IgD-negative memory B cell (primary cell): ENCODE data around the gene PARD3. TPM values are rescaled to one million over a fixed set of nuclear protein-coding genes. Genes with fewer than 3 reads are reported as not detected.

Experiments used
- H3K27ac Mint-ChIP-seq, 3 donors: one replicate each; pipeline ENCODE4 v1.8.0; 2020 to 2022; ENCODE audit warnings: mild to moderate bottlenecking in 3 of 3, mixed read lengths in 3 of 3, moderate library complexity in 1 of 3
- H3K27me3 Mint-ChIP-seq: one replicate; pipeline ENCODE4 v1.8.0; 2021; ENCODE audit warnings: mixed read lengths
- H3K36me3 Mint-ChIP-seq: one replicate; pipeline ENCODE4 v1.8.0; 2020; ENCODE audit warnings: mild to moderate bottlenecking, mixed read lengths
- H3K4me1 Mint-ChIP-seq, 3 donors: one replicate each; pipeline ENCODE4 v1.8.0; 2020 to 2022; ENCODE audit warnings: mixed read lengths in 3 of 3, mild to moderate bottlenecking in 1 of 3
- H3K4me3 Mint-ChIP-seq, 4 donors: one replicate each; pipeline ENCODE4 v1.8.0; 2020 to 2022; ENCODE audit warnings: mild to moderate bottlenecking in 4 of 4, mixed read lengths in 4 of 4, moderate library complexity in 3 of 4
- H3K9me3 Mint-ChIP-seq, 3 donors: one replicate each; pipeline ENCODE4 v1.8.0; 2020 to 2021; ENCODE audit warnings: mixed read lengths in 3 of 3, mild to moderate bottlenecking in 1 of 3
- polyA plus RNA-seq: library from polyadenylated mRNA; unstranded; fragments of 300-500 nt; fragmentation: Illumina TruSeq; gene quantifications from one replicate; pipeline ENCODE4 v1.2.3, GENCODE V29; 2021

PARD3 gene
- polyA plus RNA-seq, 1 donor from 2014 or later: not detected

GRCh38 chr10:34426041-34426440 is 389.1 kb downstream of the PARD3 start:
- Mint-ChIP-seq H3K27ac (no peak overlapping the region), H3K4me3 (no peak overlapping the region), H3K27me3 (no peaks in the 10 kb centered on the region), H3K9me3 (peaks cover 0 to 6% (median 3%) of the 10 kb centered on the region in 3 donors), H3K36me3 (no peaks in the 10 kb centered on the region), H3K4me1 (peaks cover 0 to 2% (median 0%) of the 10 kb centered on the region in 3 donors)

GRCh38 chr10:34423673-34424625 is 391.1 kb downstream of the PARD3 start:
- Mint-ChIP-seq H3K4me1 (peaks cover 0 to 2% (median 0%) of the 10 kb centered on the region in 3 donors), H3K27me3 (no peaks in the 10 kb centered on the region), H3K27ac (no peak overlapping the region), H3K36me3 (no peaks in the 10 kb centered on the region), H3K9me3 (peaks cover 0 to 4% (median 2%) of the 10 kb centered on the region in 3 donors), H3K4me3 (no peak overlapping the region)

- Mint-ChIP-seq H3K27me3 (no peaks in the 10 kb centered on the region), H3K4me1 (no peaks in the 10 kb centered on the region), H3K4me3 (no peak overlapping the region), H3K27ac (no peak overlapping the region), H3K9me3 (peaks cover 0 to 4% (median 2%) of the 10 kb centered on the region in 3 donors), H3K36me3 (no peaks in the 10 kb centered on the region)
These were observed 394.3 kb downstream of the PARD3 start for GRCh38 chr10:34420795-34421194.

- Mint-ChIP-seq H3K27me3 (no peaks in the 10 kb centered on the region), H3K27ac (no peak overlapping the region), H3K4me1 (no peaks in the 10 kb centered on the region), H3K36me3 (no peaks in the 10 kb centered on the region), H3K9me3 (peaks cover 0 to 4% (median 2%) of the 10 kb centered on the region in 3 donors), H3K4me3 (no peak overlapping the region)
These were observed 394.8 kb downstream of the PARD3 start for GRCh38 chr10:34420273-34420672.

GRCh38 chr10:34415039-34415438 is 400.1 kb downstream of the PARD3 start:
- Mint-ChIP-seq H3K4me1 (no peaks in the 10 kb centered on the region), H3K36me3 (no peaks in the 10 kb centered on the region), H3K27me3 (no peaks in the 10 kb centered on the region), H3K27ac (no peak overlapping the region), H3K9me3 (peaks cover 0 to 3% (median 0%) of the 10 kb centered on the region in 3 donors), H3K4me3 (no peak overlapping the region)

- Mint-ChIP-seq H3K27ac (no peak overlapping the region), H3K27me3 (no peaks in the 10 kb centered on the region), H3K9me3 (peaks cover 0 to 3% (median 0%) of the 10 kb centered on the region in 3 donors), H3K4me1 (no peaks in the 10 kb centered on the region), H3K36me3 (no peaks in the 10 kb centered on the region), H3K4me3 (no peak overlapping the region)
These were observed 401.1 kb downstream of the PARD3 start for GRCh38 chr10:34413756-34414587.

GRCh38 chr10:34413214-34413613 is 401.9 kb downstream of the PARD3 start:
- Mint-ChIP-seq H3K9me3 (peaks cover 0 to 3% (median 0%) of the 10 kb centered on the region in 3 donors), H3K27ac (no peak overlapping the region), H3K4me1 (no peaks in the 10 kb centered on the region), H3K4me3 (no peak overlapping the region), H3K27me3 (no peaks in the 10 kb centered on the region), H3K36me3 (no peaks in the 10 kb centered on the region)

GRCh38 chr10:34408956-34409355 is 406.1 kb downstream of the PARD3 start:
- no peaks in the 10 kb centered on the region for H3K27me3 Mint-ChIP-seq
- peaks cover 0 to 4% (median 2%) of the 10 kb centered on the region in 3 donors for H3K9me3 Mint-ChIP-seq
- no peaks in the 10 kb centered on the region for H3K36me3 Mint-ChIP-seq
- no peak overlapping the region for H3K4me3 Mint-ChIP-seq
- H3K4me1 Mint-ChIP-seq: no peaks in the 10 kb centered on the region
- H3K27ac Mint-ChIP-seq: no peak overlapping the region

- no peak overlapping the region for H3K4me3 Mint-ChIP-seq
- no peaks in the 10 kb centered on the region for H3K36me3 Mint-ChIP-seq
These were observed 406.7 kb downstream of the PARD3 start for GRCh38 chr10:34408381-34408780.

GRCh38 chr10:34407324-34407805 is 407.7 kb downstream of the PARD3 start:
- no peaks in the 10 kb centered on the region for H3K27me3 Mint-ChIP-seq
- H3K9me3 Mint-ChIP-seq: peaks cover 0 to 4% (median 2%) of the 10 kb centered on the region in 3 donors
- H3K27ac Mint-ChIP-seq: no peak overlapping the region
- no peaks in the 10 kb centered on the region for H3K36me3 Mint-ChIP-seq
- H3K4me1 Mint-ChIP-seq: no peaks in the 10 kb centered on the region
- H3K4me3 Mint-ChIP-seq: no peak overlapping the region

More at GRCh38 chr10:34408381-34408780, 406.7 kb downstream of the PARD3 start:
- Mint-ChIP-seq H3K4me1 (no peaks in the 10 kb centered on the region), H3K9me3 (peaks cover 0 to 4% (median 2%) of the 10 kb centered on the region in 3 donors), H3K27me3 (no peaks in the 10 kb centered on the region), H3K27ac (no peak overlapping the region)

GRCh38 chr10:34406463-34407323 is 408.4 kb downstream of the PARD3 start:
- Mint-ChIP-seq H3K27ac (no peak overlapping the region), H3K4me1 (no peaks in the 10 kb centered on the region), H3K9me3 (peaks cover 2 to 4% (median 3%) of the 10 kb centered on the region in 3 donors), H3K4me3 (no peak overlapping the region), H3K27me3 (no peaks in the 10 kb centered on the region), H3K36me3 (no peaks in the 10 kb centered on the region)

GRCh38 chr10:34405611-34406462 is 409.3 kb downstream of the PARD3 start:
- H3K36me3 Mint-ChIP-seq: no peaks in the 10 kb centered on the region
- no peaks in the 10 kb centered on the region for H3K4me1 Mint-ChIP-seq
- H3K27me3 Mint-ChIP-seq: no peaks in the 10 kb centered on the region
- H3K4me3 Mint-ChIP-seq: no peak overlapping the region
- H3K9me3 Mint-ChIP-seq: peaks cover 2 to 4% (median 2%) of the 10 kb centered on the region in 3 donors
- H3K27ac Mint-ChIP-seq: no peak overlapping the region

GRCh38 chr10:34403512-34403911 is 411.6 kb downstream of the PARD3 start:
- Mint-ChIP-seq H3K4me1 (no peaks in the 10 kb centered on the region), H3K27me3 (no peaks in the 10 kb centered on the region), H3K36me3 (no peaks in the 10 kb centered on the region), H3K27ac (no peak overlapping the region), H3K9me3 (peaks cover 2 to 4% (median 2%) of the 10 kb centered on the region in 3 donors), H3K4me3 (no peak overlapping the region)
